ENCODE data around the gene ENTREP1. TPM values are rescaled to one million over a fixed set of nuclear protein-coding genes. Genes with fewer than 3 reads are reported as not detected.

The ENTREP1 gene
- under 0.01 TPM in 1 of 2 replicates, not detected in the other for total RNA-seq

GRCh38 chr9:69324549-69325401 is at the start of gene ENTREP1:
TSS of gene ENTREP1 (plus strand) at chr9:69325215. CDS start at chr9:69325310, 95 bp downstream.

Other genes with a start within 250 kb of the ENTREP1 start
- 25.0 and 28.7 TPM in 2 replicates for gene TJP2, start 150.9 kb upstream of the ENTREP1 start, total RNA-seq

All from articular chondrocyte of knee joint (primary cell).